ENCODE results near the gene ZDHHC21.

ZDHHC21 gene

GRCh38 chr9:14693251-14693861, at the start of gene ZDHHC21:
Gene ZDHHC21 (minus strand): TSS chr9:14693432. CDS start chr9:14674340, 19,092 bp downstream.
- peaks cover 22% of the 10 kb centered on the region for H3K36me3 Mint-ChIP-seq (ENCODE audit: low read depth)
- H3K4me1 Mint-ChIP-seq (ENCODE audit: low read depth), result peaks cover 39% of the 10 kb centered on the region
- H3K27ac Mint-ChIP-seq, result peak within 1 kb of the TSS; percentile 93
- peak within 1 kb of the TSS; percentile 85 for H3K4me3 Mint-ChIP-seq
- no peaks in the 10 kb centered on the region for H3K9me3 Mint-ChIP-seq
- peaks cover 3% of the 10 kb centered on the region for H3K27me3 Mint-ChIP-seq
- peak; percentile 82 for DNase-seq

- Mint-ChIP-seq H3K4me1 (ENCODE audit: low read depth) (no peaks in the 10 kb centered on the region), H3K9me3 (no peaks in the 10 kb centered on the region), H3K4me3 (no peak overlapping the region), H3K27ac (no peak overlapping the region), H3K27me3 (peaks cover 26% of the 10 kb centered on the region), H3K36me3 (ENCODE audit: low read depth) (no peaks in the 10 kb centered on the region)
- no peak for DNase-seq
These were observed 48.1 kb upstream of the ZDHHC21 start for GRCh38 chr9:14741369-14741768.

GRCh38 chr9:14733133-14733532, 39.9 kb upstream of the ZDHHC21 start:
- Mint-ChIP-seq H3K9me3 (no peaks in the 10 kb centered on the region), H3K27ac (no peak overlapping the region), H3K36me3 (ENCODE audit: low read depth) (no peaks in the 10 kb centered on the region), H3K27me3 (peaks cover 22% of the 10 kb centered on the region), H3K4me1 (ENCODE audit: low read depth) (no peaks in the 10 kb centered on the region), H3K4me3 (no peak overlapping the region)
- no peak for DNase-seq

GRCh38 chr9:14731294-14731981, 38.2 kb upstream of the ZDHHC21 start:
- H3K4me1 Mint-ChIP-seq (ENCODE audit: low read depth), result no peaks in the 10 kb centered on the region

GRCh38 chr9:14730461-14730898, 37.2 kb upstream of the ZDHHC21 start:
- H3K27me3 Mint-ChIP-seq, result peaks cover 4% of the 10 kb centered on the region
- H3K36me3 Mint-ChIP-seq (ENCODE audit: low read depth), result no peaks in the 10 kb centered on the region
- H3K9me3 Mint-ChIP-seq, result no peaks in the 10 kb centered on the region
- no peaks in the 10 kb centered on the region for H3K4me1 Mint-ChIP-seq (ENCODE audit: low read depth)
- no peak overlapping the region for H3K4me3 Mint-ChIP-seq
- no peak for DNase-seq
- H3K27ac Mint-ChIP-seq, result no peak overlapping the region

More at GRCh38 chr9:14731294-14731981, 38.2 kb upstream of the ZDHHC21 start:
- H3K4me3 Mint-ChIP-seq, result no peak overlapping the region
- no peak overlapping the region for H3K27ac Mint-ChIP-seq
- H3K27me3 Mint-ChIP-seq, result peaks cover 12% of the 10 kb centered on the region
- H3K36me3 Mint-ChIP-seq (ENCODE audit: low read depth), result no peaks in the 10 kb centered on the region
- no peaks in the 10 kb centered on the region for H3K9me3 Mint-ChIP-seq
- DNase-seq, result no peak

- H3K27ac Mint-ChIP-seq, result no peak overlapping the region
- no peaks in the 10 kb centered on the region for H3K9me3 Mint-ChIP-seq
- H3K36me3 Mint-ChIP-seq (ENCODE audit: low read depth), result no peaks in the 10 kb centered on the region
- no peak for DNase-seq
- no peak overlapping the region for H3K4me3 Mint-ChIP-seq
- H3K27me3 Mint-ChIP-seq, result peaks cover 16% of the 10 kb centered on the region
- H3K4me1 Mint-ChIP-seq (ENCODE audit: low read depth), result no peaks in the 10 kb centered on the region
These were observed 30.1 kb upstream of the ZDHHC21 start for GRCh38 chr9:14723301-14723700.

GRCh38 chr9:14722391-14723035, 29.3 kb upstream of the ZDHHC21 start, which contains the start of gene CER1:
Gene CER1 (minus strand): TSS chr9:14722733. CDS start chr9:14722672, 61 bp downstream.
- Mint-ChIP-seq H3K4me1 (ENCODE audit: low read depth) (no peaks in the 10 kb centered on the region), H3K27ac (no peak within 1 kb of the TSS), H3K4me3 (no peak within 1 kb of the TSS), H3K27me3 (peaks cover 17% of the 10 kb centered on the region), H3K36me3 (ENCODE audit: low read depth) (no peaks in the 10 kb centered on the region), H3K9me3 (no peaks in the 10 kb centered on the region)
- no peak for DNase-seq

- H3K4me1 Mint-ChIP-seq (ENCODE audit: low read depth), result no peaks in the 10 kb centered on the region
- no peaks in the 10 kb centered on the region for H3K36me3 Mint-ChIP-seq (ENCODE audit: low read depth)
- peaks cover 23% of the 10 kb centered on the region for H3K27me3 Mint-ChIP-seq
- DNase-seq, result no peak
- no peaks in the 10 kb centered on the region for H3K9me3 Mint-ChIP-seq
- no peak overlapping the region for H3K27ac Mint-ChIP-seq
- no peak overlapping the region for H3K4me3 Mint-ChIP-seq
These were observed 26.1 kb upstream of the ZDHHC21 start for GRCh38 chr9:14719231-14719923.

- Mint-ChIP-seq H3K4me3 (no peak overlapping the region), H3K27ac (no peak overlapping the region), H3K27me3 (peaks cover 31% of the 10 kb centered on the region), H3K4me1 (ENCODE audit: low read depth) (no peaks in the 10 kb centered on the region), H3K36me3 (ENCODE audit: low read depth) (no peaks in the 10 kb centered on the region), H3K9me3 (peaks cover 2% of the 10 kb centered on the region)
- DNase-seq, result no peak
These were observed 21.9 kb upstream of the ZDHHC21 start for GRCh38 chr9:14715102-14715501.

GRCh38 chr9:14713187-14713767, 20.0 kb upstream of the ZDHHC21 start:
- DNase-seq, result no peak
- Mint-ChIP-seq H3K36me3 (ENCODE audit: low read depth) (no peaks in the 10 kb centered on the region), H3K4me1 (ENCODE audit: low read depth) (no peaks in the 10 kb centered on the region), H3K27ac (no peak overlapping the region), H3K27me3 (peaks cover 33% of the 10 kb centered on the region), H3K9me3 (peaks cover 7% of the 10 kb centered on the region), H3K4me3 (no peak overlapping the region)

GRCh38 chr9:14710804-14711203, 17.6 kb upstream of the ZDHHC21 start:
- Mint-ChIP-seq H3K36me3 (ENCODE audit: low read depth) (no peaks in the 10 kb centered on the region), H3K27ac (no peak overlapping the region), H3K4me3 (no peak overlapping the region), H3K4me1 (ENCODE audit: low read depth) (no peaks in the 10 kb centered on the region), H3K9me3 (peaks cover 17% of the 10 kb centered on the region), H3K27me3 (peaks cover 41% of the 10 kb centered on the region)
- no peak for DNase-seq

GRCh38 chr9:14706530-14707140, 13.4 kb upstream of the ZDHHC21 start:
- peaks cover 32% of the 10 kb centered on the region for H3K9me3 Mint-ChIP-seq
- no peaks in the 10 kb centered on the region for H3K4me1 Mint-ChIP-seq (ENCODE audit: low read depth)
- no peaks in the 10 kb centered on the region for H3K36me3 Mint-ChIP-seq (ENCODE audit: low read depth)
- no peak overlapping the region for H3K4me3 Mint-ChIP-seq
- DNase-seq, result no peak
- H3K27me3 Mint-ChIP-seq, result peaks cover 21% of the 10 kb centered on the region
- no peak overlapping the region for H3K27ac Mint-ChIP-seq

- Mint-ChIP-seq H3K27ac (no peak overlapping the region), H3K4me1 (ENCODE audit: low read depth) (no peaks in the 10 kb centered on the region), H3K9me3 (peaks cover 29% of the 10 kb centered on the region), H3K36me3 (ENCODE audit: low read depth) (no peaks in the 10 kb centered on the region), H3K4me3 (no peak overlapping the region), H3K27me3 (peaks cover 15% of the 10 kb centered on the region)
- no peak for DNase-seq
These were observed 11.8 kb upstream of the ZDHHC21 start for GRCh38 chr9:14705079-14705478.

- Mint-ChIP-seq H3K4me1 (ENCODE audit: low read depth) (no peaks in the 10 kb centered on the region), H3K27me3 (peaks cover 15% of the 10 kb centered on the region), H3K36me3 (ENCODE audit: low read depth) (no peaks in the 10 kb centered on the region), H3K4me3 (no peak overlapping the region), H3K27ac (no peak overlapping the region), H3K9me3 (peaks cover 28% of the 10 kb centered on the region)
- DNase-seq, result no peak
These were observed 11.0 kb upstream of the ZDHHC21 start for GRCh38 chr9:14704281-14704680.

All from activated T-cell treated with anti-CD3 and anti-CD28 coated beads, Interleukin-2, amount 50 U/mL, for 24 hours (primary cell).